Liver (tissue), 9 donors: ENCODE measurements around the gene SPATA13. TPM values are rescaled to one million over a fixed set of nuclear protein-coding genes. Genes with fewer than 3 reads are reported as not detected.

Experiments
- DNase-seq: peaks from one replicate; pipeline ENCODE4 v3.0.0-alpha.2; 2017; ENCODE audit warnings: low spot score
- H3K27ac ChIP-seq, 2 donors: one replicate each; pipeline ENCODE4 v1.7.0; 2013; ENCODE audit warnings: inconsistent platforms in 2 of 2, low read length in 2 of 2, control low read depth in 1 of 2, low read depth in 1 of 2, mild to moderate bottlenecking in 1 of 2
- H3K27me3 ChIP-seq, 4 donors: one replicate each; pipeline versions ENCODE4 v1.6.1 to v1.7.0; 2013; ENCODE audit warnings: low read length in 3 of 4, inconsistent platforms in 1 of 4, mild to moderate bottlenecking in 1 of 4, moderate library complexity in 1 of 4; ENCODE audit not compliant: control insufficient read depth in 4 of 4, insufficient read depth in 4 of 4
- H3K36me3 ChIP-seq, 4 donors: one replicate each; pipeline versions ENCODE4 v1.6.1 to v1.7.0; 2013; ENCODE audit warnings: low read length in 3 of 4, mild to moderate bottlenecking in 3 of 4, low read depth in 1 of 4, moderate library complexity in 1 of 4; ENCODE audit not compliant: control insufficient read depth in 4 of 4, insufficient read depth in 3 of 4
- H3K4me1 ChIP-seq, 4 donors: one replicate each; pipeline versions ENCODE4 v1.6.1 to v1.7.0; 2013; ENCODE audit warnings: low read length in 3 of 4, mild to moderate bottlenecking in 3 of 4, moderate library complexity in 1 of 4; ENCODE audit not compliant: control insufficient read depth in 4 of 4, insufficient read depth in 4 of 4
- H3K4me3 ChIP-seq, 3 donors: one replicate each; pipeline versions ENCODE4 v1.6.1 to v1.7.0; 2013; ENCODE audit warnings: low read length in 3 of 3, control low read depth in 1 of 3, low read depth in 1 of 3, mild to moderate bottlenecking in 1 of 3
- H3K9ac ChIP-seq, 2 donors: one replicate each; pipeline ENCODE4 v1.7.0; 2013; ENCODE audit warnings: low read length in 2 of 2, mild to moderate bottlenecking in 2 of 2, moderate library complexity in 2 of 2, control low read depth in 1 of 2, low read depth in 1 of 2
- H3K9me3 ChIP-seq, 4 donors: one replicate each; pipeline versions ENCODE4 v1.6.1 to v1.7.0; 2013; ENCODE audit warnings: low read length in 3 of 4; ENCODE audit not compliant: control insufficient read depth in 4 of 4
- EGR1 ChIP-seq, 2 donors: IDR thresholded peaks; 2 replicates each; pipeline ENCODE4 v1.6.1; 2016 to 2018; ENCODE audit warnings: antibody characterized with exemption in 2 of 2, low read depth in 2 of 2
- FOXA1 ChIP-seq: IDR thresholded peaks from 2 replicates; pipeline ENCODE4 v1.6.1; 2016; ENCODE audit warnings: antibody characterized with exemption
- FOXA2 ChIP-seq: IDR thresholded peaks from 2 replicates; pipeline ENCODE4 v1.6.1; 2016; ENCODE audit warnings: antibody characterized with exemption
- GABPA ChIP-seq, 2 donors: IDR thresholded peaks in 1 of 2; conservative IDR thresholded peaks in 1 of 2; 2 replicates each; pipeline ENCODE4 v1.6.1; 2016; ENCODE audit warnings: antibody characterized with exemption in 2 of 2, mild to moderate bottlenecking in 1 of 2, moderate library complexity in 1 of 2
- HNF4A ChIP-seq, 2 donors: conservative IDR thresholded peaks; 2 replicates each; pipeline ENCODE4 v1.6.1; 2016; ENCODE audit warnings: antibody characterized with exemption in 2 of 2, mild to moderate bottlenecking in 2 of 2
- HNF4G ChIP-seq: IDR thresholded peaks from 2 replicates; pipeline ENCODE4 v1.6.1; 2016; ENCODE audit warnings: antibody characterized with exemption
- JUND ChIP-seq, 2 donors: IDR thresholded peaks; 2 replicates each; pipeline ENCODE4 v1.6.1; 2016; ENCODE audit warnings: antibody characterized with exemption in 2 of 2
- MAX ChIP-seq: IDR thresholded peaks from 2 replicates; pipeline ENCODE4 v1.6.1; 2016; ENCODE audit warnings: antibody characterized with exemption
- NR2F2 ChIP-seq: IDR thresholded peaks from 2 replicates; pipeline ENCODE4 v1.6.1; 2016; ENCODE audit warnings: antibody characterized with exemption
- RAD21 ChIP-seq, 2 donors: IDR thresholded peaks; 2 replicates each; pipeline ENCODE4 v1.6.1; 2016; ENCODE audit warnings: antibody characterized with exemption in 2 of 2, mild to moderate bottlenecking in 2 of 2
- REST ChIP-seq: IDR thresholded peaks from 2 replicates; pipeline ENCODE4 v1.6.1; 2016; ENCODE audit warnings: antibody characterized with exemption, mild to moderate bottlenecking
- RXRA ChIP-seq, 2 donors: IDR thresholded peaks; 2 replicates each; pipeline ENCODE4 v1.6.1; 2017 to 2018; ENCODE audit warnings: antibody characterized with exemption in 2 of 2, mild to moderate bottlenecking in 1 of 2
- SP1 ChIP-seq: IDR thresholded peaks from 2 replicates; pipeline ENCODE4 v1.6.1; 2018; ENCODE audit warnings: antibody characterized with exemption, mild to moderate bottlenecking
- TAF1 ChIP-seq: conservative IDR thresholded peaks from 2 replicates; pipeline ENCODE4 v1.6.1; 2016; ENCODE audit warnings: antibody characterized with exemption, mild to moderate bottlenecking
- YY1 ChIP-seq: IDR thresholded peaks from 2 replicates; pipeline ENCODE4 v1.6.1; 2016; ENCODE audit warnings: antibody characterized with exemption, mild to moderate bottlenecking
- WGBS: extraction: QIAGEN DNeasy Blood & Tissue Kit; methylation state at CpG from one replicate; pipeline ENCODE4 v1.1.7; 2013; 5-methylcytosine and 5-hydroxymethylcytosine counted together
- polyA plus RNA-seq, 2 donors: library from polyadenylated mRNA; stranded (reverse) in 1 of 2; unstranded in 1 of 2; fragments of 200-250 nt in 1 of 2; fragments of >200 nt in 1 of 2; fragmentation: Nextera tagmentation in 1 of 2; extraction: Ambion mirVana in 1 of 2; gene quantifications; one replicate each; pipeline versions ENCODE4 v1.2.1 to v1.2.3, GENCODE V29; 2013 to 2015
- total RNA-seq, 2 donors: library from RNA; depleted of rRNA; stranded (reverse); fragments of >200 nt; gene quantifications; one replicate each; pipeline ENCODE4 v1.2.3, GENCODE V29; 2014
- TF ChIP-seq, protein P1 (sequence below): fragments of 150-350 bp; IDR thresholded peaks from 2 replicates; pipeline ENCODE4 v1.5.1; 2017; ENCODE audit warnings: improper control_type of control experiment, low read depth, low read length; ENCODE audit not compliant: missing input control
- TF ChIP-seq, protein P2 (sequence below): IDR thresholded peaks from 2 replicates; pipeline ENCODE4 v1.6.1; 2016; ENCODE audit warnings: antibody characterized with exemption
- TF ChIP-seq, protein P3 (sequence below): IDR thresholded peaks from 2 replicates; pipeline ENCODE4 v1.6.1; 2016; ENCODE audit warnings: antibody characterized with exemption
- donor health status: healthy.
- donor health status: healthy.
- donor health status: healthy.
- donor health status: healthy.
- donor health status: healthy.

SPATA13 gene
- total and polyA plus RNA-seq, 4 donors = 10.0 to 57.6 (median 20.4) TPM

DNA sequence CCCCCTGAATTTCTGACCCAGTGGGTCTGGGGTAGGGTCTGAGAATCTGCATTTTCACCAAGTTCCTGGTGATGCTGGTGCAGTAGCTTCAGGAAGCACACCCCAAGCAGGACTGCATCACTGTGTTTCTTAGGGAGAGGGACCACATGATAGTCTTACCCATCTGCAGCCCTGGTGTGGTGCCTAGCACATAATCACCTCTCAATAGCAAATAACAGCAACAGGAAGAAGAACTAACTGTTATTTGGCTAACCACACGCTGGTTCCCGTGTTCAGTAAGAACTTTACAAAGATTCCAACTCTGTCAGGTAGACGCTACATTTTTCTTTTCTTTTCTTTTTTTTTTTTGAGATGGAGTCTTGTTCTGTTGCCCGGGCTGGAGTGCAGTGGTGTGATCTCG lies 41.9 kb upstream of the SPATA13 start:
- no peak for DNase-seq
- no peaks in the 10 kb centered on the region for H3K27me3 ChIP-seq
- H3K4me3 ChIP-seq = no peak overlapping the region
- WGBS = 91% methylated on average over 5 of the region's 5 CpGs
- no peak overlapping the region for H3K9ac ChIP-seq
- no peaks in the 10 kb centered on the region for H3K36me3 ChIP-seq
- no peaks in the 10 kb centered on the region for H3K9me3 ChIP-seq
- H3K27ac ChIP-seq = no peak overlapping the region
- H3K4me1 ChIP-seq = peaks cover 3 to 13% (median 5%) of the 10 kb centered on the region in 4 donors
- TF ChIP-seq GABPA (IDR thresholded peaks at IDR 0.05 in 1 of 2, conservative IDR thresholded peaks at IDR 0.05 in 1 of 2) (no peak), TAF1 (no peak), JUND (IDR thresholded peaks at IDR 0.05) (no peak), SP1 (no peak), EGR1 (IDR thresholded peaks at IDR 0.05; ENCODE audit: low read depth in 2 of 2) (no peak), RXRA (IDR thresholded peaks at IDR 0.05) (no peak), NR2F2 (no peak), RAD21 (IDR thresholded peaks at IDR 0.05) (no peak), HNF4A (conservative IDR thresholded peaks at IDR 0.05) (no peak), FOXA2 (no peak), FOXA1 (no peak), HNF4G (no peak), YY1 (no peak), MAX (no peak), REST (no peak)
- TF ChIP-seq, protein P1, sequence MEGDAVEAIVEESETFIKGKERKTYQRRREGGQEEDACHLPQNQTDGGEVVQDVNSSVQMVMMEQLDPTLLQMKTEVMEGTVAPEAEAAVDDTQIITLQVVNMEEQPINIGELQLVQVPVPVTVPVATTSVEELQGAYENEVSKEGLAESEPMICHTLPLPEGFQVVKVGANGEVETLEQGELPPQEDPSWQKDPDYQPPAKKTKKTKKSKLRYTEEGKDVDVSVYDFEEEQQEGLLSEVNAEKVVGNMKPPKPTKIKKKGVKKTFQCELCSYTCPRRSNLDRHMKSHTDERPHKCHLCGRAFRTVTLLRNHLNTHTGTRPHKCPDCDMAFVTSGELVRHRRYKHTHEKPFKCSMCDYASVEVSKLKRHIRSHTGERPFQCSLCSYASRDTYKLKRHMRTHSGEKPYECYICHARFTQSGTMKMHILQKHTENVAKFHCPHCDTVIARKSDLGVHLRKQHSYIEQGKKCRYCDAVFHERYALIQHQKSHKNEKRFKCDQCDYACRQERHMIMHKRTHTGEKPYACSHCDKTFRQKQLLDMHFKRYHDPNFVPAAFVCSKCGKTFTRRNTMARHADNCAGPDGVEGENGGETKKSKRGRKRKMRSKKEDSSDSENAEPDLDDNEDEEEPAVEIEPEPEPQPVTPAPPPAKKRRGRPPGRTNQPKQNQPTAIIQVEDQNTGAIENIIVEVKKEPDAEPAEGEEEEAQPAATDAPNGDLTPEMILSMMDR = no peak
- TF ChIP-seq, protein P2, sequence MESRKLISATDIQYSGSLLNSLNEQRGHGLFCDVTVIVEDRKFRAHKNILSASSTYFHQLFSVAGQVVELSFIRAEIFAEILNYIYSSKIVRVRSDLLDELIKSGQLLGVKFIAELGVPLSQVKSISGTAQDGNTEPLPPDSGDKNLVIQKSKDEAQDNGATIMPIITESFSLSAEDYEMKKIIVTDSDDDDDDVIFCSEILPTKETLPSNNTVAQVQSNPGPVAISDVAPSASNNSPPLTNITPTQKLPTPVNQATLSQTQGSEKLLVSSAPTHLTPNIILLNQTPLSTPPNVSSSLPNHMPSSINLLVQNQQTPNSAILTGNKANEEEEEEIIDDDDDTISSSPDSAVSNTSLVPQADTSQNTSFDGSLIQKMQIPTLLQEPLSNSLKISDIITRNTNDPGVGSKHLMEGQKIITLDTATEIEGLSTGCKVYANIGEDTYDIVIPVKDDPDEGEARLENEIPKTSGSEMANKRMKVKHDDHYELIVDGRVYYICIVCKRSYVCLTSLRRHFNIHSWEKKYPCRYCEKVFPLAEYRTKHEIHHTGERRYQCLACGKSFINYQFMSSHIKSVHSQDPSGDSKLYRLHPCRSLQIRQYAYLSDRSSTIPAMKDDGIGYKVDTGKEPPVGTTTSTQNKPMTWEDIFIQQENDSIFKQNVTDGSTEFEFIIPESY = no peak
- TF ChIP-seq, protein P3, sequence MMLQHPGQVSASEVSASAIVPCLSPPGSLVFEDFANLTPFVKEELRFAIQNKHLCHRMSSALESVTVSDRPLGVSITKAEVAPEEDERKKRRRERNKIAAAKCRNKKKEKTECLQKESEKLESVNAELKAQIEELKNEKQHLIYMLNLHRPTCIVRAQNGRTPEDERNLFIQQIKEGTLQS = no peak
